Ascending aorta (tissue), 2 donors: ENCODE data around the gene MAP3K21. TPM values are rescaled to one million over a fixed set of nuclear protein-coding genes. Genes with fewer than 3 reads are reported as not detected.

ENCODE experiments used
- DNase-seq, 2 donors: peaks; one replicate each; pipeline ENCODE4 v3.0.0-alpha.2; 2019; ENCODE audit warnings: low spot score in 2 of 2
- H3K27ac ChIP-seq, 2 donors: fragments of 200-600 bp; sonication (generic); one replicate each; pipeline ENCODE4 v1.5.1; 2016 to 2017; ENCODE audit warnings: mild to moderate bottlenecking in 1 of 2
- H3K27me3 ChIP-seq: fragments of 200-600 bp; sonication (generic); one replicate; pipeline ENCODE4 v1.5.1; 2017
- H3K36me3 ChIP-seq, 2 donors: fragments of 200-600 bp; sonication (generic); one replicate each; pipeline ENCODE4 v1.5.1; 2016
- H3K4me1 ChIP-seq, 2 donors: fragments of 200-600 bp; sonication (generic); one replicate each; pipeline ENCODE4 v1.5.1; 2016 to 2017; ENCODE audit warnings: mild to moderate bottlenecking in 1 of 2
- H3K4me3 ChIP-seq, 2 donors: fragments of 200-600 bp; sonication (generic); one replicate each; pipeline ENCODE4 v1.5.1; 2016 to 2017; ENCODE audit warnings: mild to moderate bottlenecking in 1 of 2
- H3K9me3 ChIP-seq, 2 donors: fragments of 200-600 bp; sonication (generic); one replicate each; pipeline ENCODE4 v1.5.1; 2016
- intact Hi-C: fragments of 100-400 bp; cut with DNase I; formaldehyde crosslinking; loops from one replicate; pipeline ENCODE4 v1.15.1; 2023
- total RNA-seq: library from RNA; depleted of rRNA; stranded (reverse); fragments of >200 nt; gene quantifications from one replicate; pipeline ENCODE4 v1.1.0, GENCODE V29; 2016
- TF ChIP-seq, protein P1 (sequence below), 3 experiments: fragments of 200-600 bp in 2 of 3; fragments of 450-650 bp in 1 of 3; sonication (generic) in 2 of 3; IDR thresholded peaks; one replicate each; pipeline ENCODE4 v1.5.1; 2016 to 2019; ENCODE audit warnings: antibody characterized with exemption in 3 of 3, mild to moderate bottlenecking in 1 of 3, moderate library complexity in 1 of 3

MAP3K21 gene
- total RNA-seq, 1 donor from 2014 or later: 2.6 TPM

DNA sequence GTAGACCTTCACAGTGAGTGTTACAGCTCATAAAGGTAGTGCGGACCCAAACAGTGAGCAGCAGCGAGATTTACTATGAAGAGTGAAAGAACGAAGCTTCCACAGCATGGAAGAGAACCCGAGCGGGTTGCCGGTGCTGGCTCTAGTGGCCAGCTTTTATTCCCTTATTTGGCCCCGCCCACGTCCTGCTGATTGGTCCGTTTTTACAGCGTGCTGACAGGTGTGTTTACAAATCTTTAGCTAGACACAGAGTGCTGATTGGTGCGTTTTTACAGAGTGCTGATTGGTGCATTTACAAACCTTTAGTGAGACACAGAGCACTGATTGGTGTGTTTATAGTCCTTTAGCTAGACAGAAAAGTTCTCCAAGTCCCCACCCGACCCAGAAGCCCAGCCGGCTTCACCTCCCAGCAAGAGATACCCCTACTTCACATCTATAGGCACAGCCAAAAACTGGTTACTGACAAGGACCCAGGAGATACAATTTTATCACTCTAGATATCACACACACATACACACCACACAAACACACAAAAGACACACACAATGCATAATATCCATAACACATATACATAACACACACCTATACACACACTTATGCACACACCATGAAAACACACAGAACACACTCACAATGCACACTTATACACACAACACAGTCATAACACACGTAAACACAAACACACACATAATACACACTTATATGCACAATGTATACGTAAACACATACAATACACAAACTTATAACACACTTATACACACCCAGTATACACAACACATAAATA, 68.5 kb downstream of the MAP3K21 start:
- TF ChIP-seq, protein P1, sequence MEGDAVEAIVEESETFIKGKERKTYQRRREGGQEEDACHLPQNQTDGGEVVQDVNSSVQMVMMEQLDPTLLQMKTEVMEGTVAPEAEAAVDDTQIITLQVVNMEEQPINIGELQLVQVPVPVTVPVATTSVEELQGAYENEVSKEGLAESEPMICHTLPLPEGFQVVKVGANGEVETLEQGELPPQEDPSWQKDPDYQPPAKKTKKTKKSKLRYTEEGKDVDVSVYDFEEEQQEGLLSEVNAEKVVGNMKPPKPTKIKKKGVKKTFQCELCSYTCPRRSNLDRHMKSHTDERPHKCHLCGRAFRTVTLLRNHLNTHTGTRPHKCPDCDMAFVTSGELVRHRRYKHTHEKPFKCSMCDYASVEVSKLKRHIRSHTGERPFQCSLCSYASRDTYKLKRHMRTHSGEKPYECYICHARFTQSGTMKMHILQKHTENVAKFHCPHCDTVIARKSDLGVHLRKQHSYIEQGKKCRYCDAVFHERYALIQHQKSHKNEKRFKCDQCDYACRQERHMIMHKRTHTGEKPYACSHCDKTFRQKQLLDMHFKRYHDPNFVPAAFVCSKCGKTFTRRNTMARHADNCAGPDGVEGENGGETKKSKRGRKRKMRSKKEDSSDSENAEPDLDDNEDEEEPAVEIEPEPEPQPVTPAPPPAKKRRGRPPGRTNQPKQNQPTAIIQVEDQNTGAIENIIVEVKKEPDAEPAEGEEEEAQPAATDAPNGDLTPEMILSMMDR (IDR thresholded peaks at IDR 0.05): no peak
- no peaks in the 10 kb centered on the region for H3K36me3 ChIP-seq
- no peaks in the 10 kb centered on the region for H3K4me1 ChIP-seq
- H3K27ac ChIP-seq: no peak overlapping the region
- intact Hi-C loops: loop anchor here (5.0 kb wide), 1 partner anchor 671 kb away; no protein-coding TSS in a partner anchor
- H3K27me3 ChIP-seq: no peaks in the 10 kb centered on the region
- no peak for DNase-seq
- no peaks in the 10 kb centered on the region for H3K9me3 ChIP-seq
- H3K4me3 ChIP-seq: no peak overlapping the region

DNA sequence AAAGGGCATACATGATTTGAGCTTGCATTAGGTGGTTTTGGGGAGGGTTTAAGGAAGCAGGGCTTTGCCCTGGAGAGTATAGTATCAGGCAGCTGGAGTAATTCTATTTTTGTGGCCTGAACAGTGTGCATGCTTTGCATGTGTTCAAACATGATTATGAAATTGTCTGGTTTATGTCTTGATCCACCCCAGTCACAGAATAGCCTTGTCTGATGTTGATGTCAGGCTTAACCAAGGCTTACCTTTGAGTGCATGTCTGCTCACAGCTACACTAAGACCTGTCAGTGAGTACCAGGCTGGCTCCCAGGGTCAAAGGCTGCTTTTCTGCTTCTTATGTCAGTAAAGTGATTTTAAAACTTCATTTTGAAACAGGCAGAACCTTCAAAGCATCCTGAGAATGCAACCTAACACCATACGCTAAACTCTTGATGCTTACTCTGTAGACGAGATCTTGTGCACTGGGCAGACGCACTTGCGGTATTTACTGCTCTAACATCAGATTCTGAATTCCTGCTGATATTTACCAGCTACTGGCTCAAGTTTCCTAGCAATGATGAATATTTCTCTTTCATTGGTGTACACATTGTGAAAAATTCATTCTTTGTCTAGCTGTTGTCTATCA, 78.9 kb downstream of the MAP3K21 start:
- Histone ChIP-seq H3K36me3 (no peaks in the 10 kb centered on the region), H3K4me1 (no peaks in the 10 kb centered on the region), H3K9me3 (no peaks in the 10 kb centered on the region), H3K4me3 (no peak overlapping the region), H3K27ac (no peak overlapping the region), H3K27me3 (no peaks in the 10 kb centered on the region)
- intact Hi-C loops: no loop called here
- TF ChIP-seq, protein P1 (IDR thresholded peaks at IDR 0.05): no peak
- no peak for DNase-seq

DNA sequence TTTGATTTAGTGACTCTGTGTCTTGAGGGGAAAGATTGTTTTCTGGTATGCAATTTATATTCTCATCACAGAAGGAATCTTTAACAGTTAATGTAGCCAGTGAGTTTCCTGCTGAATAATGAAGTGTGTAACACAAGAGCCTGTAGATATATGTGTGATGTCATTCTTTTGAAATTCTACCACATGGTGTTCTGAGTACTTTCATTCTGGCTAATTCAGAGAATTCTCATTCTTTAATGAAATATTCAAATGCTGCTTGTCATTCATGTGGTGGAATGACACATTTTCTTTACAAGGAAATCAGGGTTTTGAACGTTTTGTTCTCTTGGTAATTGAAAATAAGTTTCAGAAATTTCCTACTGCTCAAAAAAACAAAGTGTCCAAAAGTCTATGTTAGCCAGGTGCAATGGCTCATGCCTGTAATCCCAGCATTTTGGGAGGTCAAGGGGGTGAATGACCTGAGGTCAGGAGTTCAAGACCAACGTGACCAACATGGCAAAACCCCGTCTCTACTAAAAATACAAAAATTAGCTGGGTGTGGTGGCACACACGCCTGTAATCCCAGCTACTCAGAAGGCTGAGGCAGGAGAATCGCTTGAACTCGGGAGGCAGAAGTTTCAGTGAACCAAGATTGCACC, 79.6 kb downstream of the MAP3K21 start:
- Histone ChIP-seq H3K36me3 (no peaks in the 10 kb centered on the region), H3K4me1 (no peaks in the 10 kb centered on the region), H3K27me3 (no peaks in the 10 kb centered on the region), H3K4me3 (no peak overlapping the region), H3K27ac (no peak overlapping the region), H3K9me3 (no peaks in the 10 kb centered on the region)
- intact Hi-C loops: no loop called here
- no peak for DNase-seq
- TF ChIP-seq, protein P1 (IDR thresholded peaks at IDR 0.05): no peak

DNA sequence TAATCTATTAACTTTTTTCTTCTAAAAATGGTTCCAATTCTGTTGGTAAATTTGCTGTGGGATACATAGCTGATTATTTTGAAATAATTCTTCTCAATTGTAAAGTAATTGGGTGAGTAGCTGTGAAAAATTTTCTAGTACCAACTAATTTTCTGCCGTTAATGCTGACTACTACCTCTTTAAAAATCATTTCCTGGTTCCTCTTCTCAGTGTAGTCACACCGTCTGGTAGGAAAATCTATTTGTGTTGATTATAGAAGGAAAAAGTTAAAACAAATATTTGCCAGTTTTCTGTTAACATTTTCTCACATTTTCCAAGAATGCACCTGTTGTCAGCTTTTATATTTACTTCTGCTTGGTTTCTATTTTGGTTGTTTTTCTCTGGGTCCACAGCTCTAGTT, 82.0 kb downstream of the MAP3K21 start:
- H3K4me3 ChIP-seq: no peak overlapping the region
- intact Hi-C loops: no loop called here
- H3K27me3 ChIP-seq: no peaks in the 10 kb centered on the region
- H3K4me1 ChIP-seq: no peaks in the 10 kb centered on the region
- no peaks in the 10 kb centered on the region for H3K9me3 ChIP-seq
- TF ChIP-seq, protein P1 (IDR thresholded peaks at IDR 0.05): no peak
- H3K36me3 ChIP-seq: no peaks in the 10 kb centered on the region
- H3K27ac ChIP-seq: no peak overlapping the region
- DNase-seq: no peak

DNA sequence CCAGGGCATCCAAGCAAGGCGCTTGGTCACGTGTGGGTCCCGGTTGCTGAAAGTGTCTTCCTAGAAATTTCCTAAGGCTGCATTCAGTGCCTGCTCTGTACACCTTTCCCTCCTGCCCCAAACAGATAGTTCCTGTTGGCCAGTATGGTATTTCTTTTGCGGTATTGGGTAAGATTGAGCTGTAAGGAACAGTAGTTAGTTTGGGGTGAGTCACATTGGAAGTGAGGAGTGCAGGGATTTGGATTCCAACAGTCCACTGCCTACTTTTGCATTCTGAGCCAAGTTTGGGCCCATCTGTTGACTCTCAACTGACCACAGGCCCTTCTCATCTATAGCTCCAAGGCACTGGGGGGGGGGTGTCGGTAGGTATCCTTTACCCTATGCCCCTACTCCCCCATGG, 83.4 kb downstream of the MAP3K21 start:
- Histone ChIP-seq H3K27me3 (no peaks in the 10 kb centered on the region), H3K9me3 (no peaks in the 10 kb centered on the region), H3K36me3 (no peaks in the 10 kb centered on the region), H3K27ac (no peak overlapping the region), H3K4me3 (no peak overlapping the region), H3K4me1 (no peaks in the 10 kb centered on the region)
- TF ChIP-seq, protein P1 (IDR thresholded peaks at IDR 0.05): no peak
- intact Hi-C loops: no loop called here
- DNase-seq: no peak
